Peyer's patch (tissue), 4 donors: ENCODE results near the gene ARRDC1.
"Not testable (repeated sequence)": the region's sequence is repeated elsewhere in the genome, so short reads cannot be mapped to it uniquely, and the experiment has no call there.

Experiments used
- POLR2A ChIP-seq, 2 donors: fragments of 450-650 bp; IDR thresholded peaks; one replicate each; pipeline ENCODE4 v1.5.1; 2017; ENCODE audit warnings: antibody characterized with exemption in 2 of 2, mild to moderate bottlenecking in 2 of 2, moderate library complexity in 2 of 2
- TF ChIP-seq, protein P1 (sequence below), 6 experiments: fragments of 450-650 bp in 4 of 6; fragments of 200-600 bp in 2 of 6; sonication (generic) in 1 of 6; IDR thresholded peaks; one replicate each; pipeline ENCODE4 v1.5.1; 2017 to 2019; ENCODE audit warnings: antibody characterized with exemption in 6 of 6, mild to moderate bottlenecking in 3 of 6, moderate library complexity in 1 of 6

DNA sequence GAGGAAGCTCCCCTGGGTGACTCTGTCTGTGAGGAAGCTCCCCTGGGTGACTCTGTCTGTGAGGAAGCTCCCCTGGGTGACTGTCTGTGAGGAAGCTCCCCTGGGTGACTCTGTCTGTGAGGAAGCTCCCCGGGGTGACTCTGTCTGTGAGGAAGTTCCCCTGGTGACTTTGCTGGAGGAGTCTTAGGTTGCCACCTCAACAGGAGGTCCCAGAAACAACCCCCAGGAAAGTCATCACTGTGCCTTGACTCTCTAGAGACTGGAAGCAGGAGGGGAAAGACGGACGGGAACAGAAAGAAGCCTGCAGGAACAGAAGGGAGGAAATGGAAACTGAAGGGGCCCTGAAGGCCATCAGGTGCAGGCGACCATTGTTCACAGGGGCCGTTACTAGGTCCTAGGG is 37.0 kb upstream of the ARRDC1 start:
- TF ChIP-seq, protein P1, sequence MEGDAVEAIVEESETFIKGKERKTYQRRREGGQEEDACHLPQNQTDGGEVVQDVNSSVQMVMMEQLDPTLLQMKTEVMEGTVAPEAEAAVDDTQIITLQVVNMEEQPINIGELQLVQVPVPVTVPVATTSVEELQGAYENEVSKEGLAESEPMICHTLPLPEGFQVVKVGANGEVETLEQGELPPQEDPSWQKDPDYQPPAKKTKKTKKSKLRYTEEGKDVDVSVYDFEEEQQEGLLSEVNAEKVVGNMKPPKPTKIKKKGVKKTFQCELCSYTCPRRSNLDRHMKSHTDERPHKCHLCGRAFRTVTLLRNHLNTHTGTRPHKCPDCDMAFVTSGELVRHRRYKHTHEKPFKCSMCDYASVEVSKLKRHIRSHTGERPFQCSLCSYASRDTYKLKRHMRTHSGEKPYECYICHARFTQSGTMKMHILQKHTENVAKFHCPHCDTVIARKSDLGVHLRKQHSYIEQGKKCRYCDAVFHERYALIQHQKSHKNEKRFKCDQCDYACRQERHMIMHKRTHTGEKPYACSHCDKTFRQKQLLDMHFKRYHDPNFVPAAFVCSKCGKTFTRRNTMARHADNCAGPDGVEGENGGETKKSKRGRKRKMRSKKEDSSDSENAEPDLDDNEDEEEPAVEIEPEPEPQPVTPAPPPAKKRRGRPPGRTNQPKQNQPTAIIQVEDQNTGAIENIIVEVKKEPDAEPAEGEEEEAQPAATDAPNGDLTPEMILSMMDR (IDR thresholded peaks at IDR 0.05) = not testable (repeated sequence)
- TF ChIP-seq POLR2A (IDR thresholded peaks at IDR 0.05) = not testable (repeated sequence)
